H9 (cell line): Measurements from ENCODE around the gene PLCH2. TPM values are rescaled to one million over a fixed set of nuclear protein-coding genes. Genes with fewer than 3 reads are reported as not detected.

Experiments used
- DNase-seq: peaks from one replicate; pipeline ENCODE4 v3.0.0-alpha.2; 2017
- H2AFZ ChIP-seq: one replicate; pipeline ENCODE4 v1.6.1; 2013; ENCODE audit warnings: mild to moderate bottlenecking, low read length, control low read depth, moderate library complexity
- H2AK5ac ChIP-seq: 2 replicates; pipeline ENCODE4 v1.6.1; 2013; ENCODE audit warnings: low read length, control low read depth, mixed read lengths; ENCODE audit not compliant: insufficient read length
- H2BK120ac ChIP-seq: one replicate; pipeline ENCODE4 v1.6.1; 2013; ENCODE audit warnings: low read depth, mild to moderate bottlenecking, low read length, control low read depth, inconsistent platforms; ENCODE audit not compliant: poor library complexity, severe bottlenecking
- H2BK12ac ChIP-seq: 2 replicates; pipeline ENCODE4 v1.6.1; 2013; ENCODE audit warnings: low read length, control low read depth, mixed read lengths, low read depth; ENCODE audit not compliant: insufficient read length
- H2BK15ac ChIP-seq: 2 replicates; pipeline ENCODE4 v1.6.1; 2013; ENCODE audit warnings: low read depth, low read length, control low read depth
- H2BK20ac ChIP-seq: one replicate; pipeline ENCODE4 v1.6.1; 2013; ENCODE audit warnings: low read depth, mild to moderate bottlenecking, low read length, control low read depth, inconsistent platforms; ENCODE audit not compliant: poor library complexity, severe bottlenecking
- H2BK5ac ChIP-seq: 2 replicates; pipeline ENCODE4 v1.6.1; 2013; ENCODE audit warnings: low read length, control low read depth, mixed read lengths; ENCODE audit not compliant: insufficient read length
- H3K14ac ChIP-seq: 2 replicates; pipeline ENCODE4 v1.6.1; 2013; ENCODE audit warnings: low read length, control low read depth; ENCODE audit not compliant: insufficient read depth
- H3K18ac ChIP-seq: 2 replicates; pipeline ENCODE4 v1.6.1; 2013; ENCODE audit warnings: low read depth, mild to moderate bottlenecking, mixed read lengths, low read length, control low read depth; ENCODE audit not compliant: insufficient read length
- H3K23ac ChIP-seq: 2 replicates; pipeline ENCODE4 v1.6.1; 2013; ENCODE audit warnings: low read length, control low read depth, mixed read lengths, low read depth; ENCODE audit not compliant: insufficient read length
- H3K23me2 ChIP-seq: 2 replicates; pipeline ENCODE4 v1.6.1; 2013; ENCODE audit warnings: low read depth, mild to moderate bottlenecking, mixed read lengths, low read length, control low read depth; ENCODE audit not compliant: insufficient read length, poor library complexity, severe bottlenecking
- H3K27ac ChIP-seq: 2 replicates; pipeline ENCODE4 v1.5.1; 2013; ENCODE audit warnings: low read length, control low read depth, mixed read lengths, low read depth; ENCODE audit not compliant: insufficient read length
- H3K27me3 ChIP-seq: 2 replicates; pipeline ENCODE4 v1.6.1; 2013; ENCODE audit warnings: low read length, control low read depth, inconsistent platforms; ENCODE audit not compliant: insufficient read depth
- H3K4ac ChIP-seq: 2 replicates; pipeline ENCODE4 v1.6.1; 2013; ENCODE audit warnings: low read depth, mild to moderate bottlenecking, control low read depth, inconsistent platforms, low read length, moderate library complexity
- H3K4me1 ChIP-seq: 2 replicates; pipeline ENCODE4 v1.6.1; 2013; ENCODE audit warnings: low read length, control low read depth, inconsistent platforms; ENCODE audit not compliant: insufficient read depth
- H3K4me2 ChIP-seq: 2 replicates; pipeline ENCODE4 v1.6.1; 2013; ENCODE audit warnings: low read length, control low read depth, mixed read lengths; ENCODE audit not compliant: insufficient read length, insufficient read depth
- H3K56ac ChIP-seq: 2 replicates; pipeline ENCODE4 v1.6.1; 2013; ENCODE audit warnings: low read depth, mild to moderate bottlenecking, mixed read lengths, low read length, control low read depth; ENCODE audit not compliant: insufficient read length
- H3K79me1 ChIP-seq: 2 replicates; pipeline ENCODE4 v1.6.1; 2013; ENCODE audit warnings: low read depth, mild to moderate bottlenecking, moderate library complexity, low read length, control low read depth, inconsistent platforms; ENCODE audit not compliant: insufficient read depth, poor library complexity, severe bottlenecking
- H3K79me2 ChIP-seq: 2 replicates; pipeline ENCODE4 v1.6.1; 2013; ENCODE audit warnings: low read length, control low read depth, inconsistent platforms; ENCODE audit not compliant: insufficient read depth
- H3K9ac ChIP-seq: 2 replicates; pipeline ENCODE4 v1.6.1; 2013; ENCODE audit warnings: low read length, control low read depth, mixed read lengths; ENCODE audit not compliant: insufficient read length; ENCODE audit errors: extremely low read depth
- H3K9me3 ChIP-seq: one replicate; pipeline ENCODE4 v1.6.1; 2013; ENCODE audit warnings: low read depth, low read length, inconsistent platforms; ENCODE audit not compliant: control insufficient read depth
- H3T11ph ChIP-seq: one replicate; pipeline ENCODE4 v1.6.1; 2013; ENCODE audit warnings: mild to moderate bottlenecking, low read length, control low read depth, inconsistent platforms
- H4K20me1 ChIP-seq: one replicate; pipeline ENCODE4 v1.6.1; 2013; ENCODE audit not compliant: control insufficient read depth, insufficient read length, insufficient read depth
- H4K5ac ChIP-seq: 2 replicates; pipeline ENCODE4 v1.6.1; 2013; ENCODE audit warnings: low read depth, mild to moderate bottlenecking, mixed read lengths, low read length, control low read depth; ENCODE audit not compliant: insufficient read length
- H4K8ac ChIP-seq: replicated peaks from 2 replicates; pipeline ENCODE4 v1.6.1; 2013; ENCODE audit warnings: low read length, control low read depth, mixed read lengths, low read depth; ENCODE audit not compliant: insufficient read length
- H4K91ac ChIP-seq: 2 replicates; pipeline ENCODE4 v1.6.1; 2013; ENCODE audit warnings: low read depth, mild to moderate bottlenecking, moderate library complexity, mixed read lengths, low read length, control low read depth; ENCODE audit not compliant: insufficient read length
- H3K27ac Mint-ChIP-seq, 3 experiments: 2 replicates in 2 of 3; 3 replicates in 1 of 3; pipeline ENCODE4 v1.8.0; 2020 to 2021; ENCODE audit warnings: mixed read lengths in 3 of 3, mild to moderate bottlenecking in 1 of 3, moderate library complexity in 1 of 3
- H3K27me3 Mint-ChIP-seq: 2 replicates; pipeline ENCODE4 v1.8.0; 2021; ENCODE audit warnings: low read depth, mild to moderate bottlenecking, moderate library complexity, mixed read lengths
- H3K36me3 Mint-ChIP-seq, 3 experiments: 2 replicates in 2 of 3; 3 replicates in 1 of 3; pipeline ENCODE4 v1.8.0; 2020 to 2021; ENCODE audit warnings: low read depth in 3 of 3, mixed read lengths in 3 of 3; ENCODE audit not compliant: insufficient read depth in 1 of 3
- H3K4me1 Mint-ChIP-seq, 2 experiments: 2 replicates each; pipeline ENCODE4 v1.8.0; 2020; ENCODE audit warnings: mixed read lengths in 2 of 2
- H3K4me3 Mint-ChIP-seq, 2 experiments: 2 replicates in 1 of 2; 3 replicates in 1 of 2; pipeline ENCODE4 v1.8.0; 2020 to 2021; ENCODE audit warnings: mild to moderate bottlenecking in 2 of 2, mixed read lengths in 2 of 2, moderate library complexity in 1 of 2
- H3K9me3 Mint-ChIP-seq, 2 experiments: 2 replicates in 1 of 2; 3 replicates in 1 of 2; pipeline ENCODE4 v1.8.0; 2020; ENCODE audit warnings: mild to moderate bottlenecking in 2 of 2, mixed read lengths in 2 of 2, moderate library complexity in 1 of 2
- CTCF ChIP-seq: fragments of 200-600 bp; sonication (generic); conservative IDR thresholded peaks from 3 replicates; pipeline ENCODE4 v1.8.0; 2021; ENCODE audit warnings: antibody characterized with exemption, mild to moderate bottlenecking
- WGBS: extraction: QIAGEN DNeasy Blood & Tissue Kit; methylation state at CpG from one replicate; pipeline ENCODE4 v1.1.7; 2013; ENCODE audit warnings: missing lambda C conversion rate, low lambda C conversion rate, mixed read lengths; ENCODE audit not compliant: insufficient read length; ENCODE audit errors: extremely low coverage; 5-methylcytosine and 5-hydroxymethylcytosine counted together
- total RNA-seq: library from RNA; stranded (reverse); gene quantifications from 2 replicates; pipeline ENCODE4 v1.2.1, GENCODE V29; 2021

The PLCH2 gene
- total RNA-seq, 1 experiment from 2014 or later = 0.09 TPM

GRCh38 chr1:2454227-2454626, 21.9 kb upstream of the PLCH2 start:
- no peak for TF ChIP-seq CTCF
- no peak for DNase-seq
- Histone ChIP-seq H3K9me3 (no peaks in the 10 kb centered on the region), H3K27me3 (no peaks in the 10 kb centered on the region), H3K9ac (no peak overlapping the region), H3K4me2 (no peak overlapping the region), H3T11ph (no peak overlapping the region), H3K27ac (no peak overlapping the region), H2BK20ac (no peak overlapping the region), H3K56ac (no peak overlapping the region), H2BK5ac (no peak overlapping the region), H4K8ac (no peak overlapping the region), H3K79me1 (no peaks in the 10 kb centered on the region), H2AK5ac (no peak overlapping the region), H3K14ac (no peak overlapping the region), H3K4me1 (no peaks in the 10 kb centered on the region), H2BK12ac (no peak overlapping the region), H2AFZ (no peak overlapping the region), H3K23ac (no peak overlapping the region), H4K91ac (no peak overlapping the region), H3K4ac (no peak overlapping the region), H4K5ac (no peak overlapping the region), H3K18ac (no peak overlapping the region), H2BK120ac (no peak overlapping the region), H3K23me2 (no peaks in the 10 kb centered on the region), H4K20me1 (no peaks in the 10 kb centered on the region), H3K79me2 (no peaks in the 10 kb centered on the region), H2BK15ac (no peak overlapping the region)
- no peaks in the 10 kb centered on the region for H3K36me3 Mint-ChIP-seq
- no peaks in the 10 kb centered on the region for H3K27me3 Mint-ChIP-seq
- no peak overlapping the region for H3K27ac Mint-ChIP-seq
- peaks cover 0 to 4% of the 10 kb centered on the region in 2 experiments; a peak in 2 of 4 replicates for H3K4me1 Mint-ChIP-seq
- no peaks in the 10 kb centered on the region for H3K9me3 Mint-ChIP-seq
- H3K4me3 Mint-ChIP-seq = no peak overlapping the region
- no CpG with 5 or more reads among the region's 10 CpGs for WGBS
